ENCODE measurements around the gene CALML4.
"Not testable (repeated sequence)": the region's sequence is repeated elsewhere in the genome, so short reads cannot be mapped to it uniquely, and the experiment has no call there.

The CALML4 gene

GRCh38 chr15:68207176-68207935 is 2.2 kb upstream of the CALML4 start:
- no peak for DNase-seq

GRCh38 chr15:68206711-68207151 is 1.6 kb upstream of the CALML4 start:
- no peak for DNase-seq

DNA sequence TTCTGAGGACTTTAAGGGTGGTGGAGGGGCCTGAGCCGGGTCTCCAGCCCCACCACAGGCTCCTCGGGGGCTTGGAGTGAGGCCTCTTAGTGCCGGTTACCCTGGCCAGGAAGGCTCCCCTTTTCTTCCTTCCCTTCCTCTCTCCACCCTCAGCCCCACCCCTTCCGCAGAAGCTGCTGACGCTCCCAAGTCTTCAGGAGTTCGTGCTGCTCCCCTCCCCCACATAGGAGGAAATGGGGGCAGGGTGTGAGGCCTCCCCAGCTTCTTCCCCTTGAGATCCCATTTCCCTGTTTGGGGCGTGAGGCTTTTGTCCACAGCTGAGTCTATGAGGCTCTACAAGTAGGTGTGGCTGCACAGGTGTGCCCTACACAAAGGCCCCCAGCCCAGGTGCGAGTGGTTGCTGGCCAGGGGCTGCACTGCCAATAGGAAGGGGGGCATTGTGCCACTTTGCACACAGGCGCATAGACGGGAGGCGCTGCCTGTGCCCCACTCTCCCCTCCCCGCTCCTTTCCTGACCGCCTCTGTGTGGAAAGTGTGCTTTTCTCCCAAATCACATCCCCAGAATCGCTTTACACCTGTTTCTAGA is 915 bp upstream of the CALML4 start:
- no peak for DNase-seq

DNA sequence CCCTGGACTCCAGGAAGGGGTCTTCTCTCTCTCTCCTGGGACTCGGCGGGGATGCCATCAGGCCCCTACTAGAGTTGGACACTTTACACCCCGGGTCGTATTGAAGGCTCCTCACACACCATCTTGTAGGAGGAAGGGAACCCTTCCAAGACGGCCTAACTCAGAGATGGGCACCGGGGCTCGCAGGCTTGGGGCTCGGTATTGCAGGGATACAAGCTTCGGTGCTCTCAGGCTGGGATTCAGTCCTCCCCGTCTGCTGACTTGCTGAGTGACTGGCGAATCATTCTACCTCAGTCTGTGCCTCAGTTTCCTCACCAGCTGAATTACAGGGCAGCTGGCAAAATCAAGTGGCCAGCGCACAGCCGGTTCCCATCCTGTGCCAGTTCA is 419 bp upstream of the CALML4 start:
- DNase-seq = no peak

DNA sequence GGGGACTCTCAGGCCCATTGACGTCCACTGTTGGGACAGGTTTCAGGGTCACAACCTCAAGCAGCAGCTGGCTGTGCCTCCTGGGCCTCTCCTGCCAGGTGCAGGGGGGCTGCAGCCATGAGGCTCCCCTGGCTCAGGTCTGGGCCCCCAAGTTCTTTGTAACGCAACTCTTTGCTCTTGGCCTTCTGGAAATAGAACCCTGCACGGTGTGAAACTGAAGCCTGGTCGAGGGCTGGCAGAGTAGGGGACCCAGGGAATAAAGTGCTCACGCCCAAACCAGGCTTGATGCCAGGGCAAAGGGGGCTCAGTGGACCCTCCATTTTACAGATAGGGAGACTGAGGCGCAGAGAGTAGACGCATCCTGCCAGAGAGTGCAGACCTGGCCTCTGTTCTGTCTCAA is 771 bp downstream of the CALML4 start:
- no peak for DNase-seq

DNA sequence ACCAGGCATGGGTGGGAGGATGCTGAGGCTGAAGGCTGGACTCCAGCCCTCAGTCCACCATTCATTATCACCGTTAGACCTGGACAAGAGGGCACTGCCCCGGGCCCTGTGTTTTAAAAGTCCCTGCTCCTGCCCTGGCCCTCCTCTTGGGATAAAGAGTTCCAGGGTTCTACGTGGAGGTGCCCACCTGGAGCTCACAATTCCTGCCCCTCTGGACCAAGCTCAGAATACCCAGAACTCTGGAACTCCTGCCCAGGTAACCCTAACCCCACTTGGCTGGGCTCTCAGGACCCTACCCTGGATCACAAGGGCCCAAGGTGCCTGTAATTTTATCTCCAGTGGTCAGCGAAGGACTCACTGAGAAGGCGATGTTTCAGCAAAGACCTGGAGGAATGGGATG is 1.2 kb downstream of the CALML4 start:
- DNase-seq = no peak

GRCh38 chr15:68203486-68203885 is 1.6 kb downstream of the CALML4 start:
- no peak for DNase-seq

DNA sequence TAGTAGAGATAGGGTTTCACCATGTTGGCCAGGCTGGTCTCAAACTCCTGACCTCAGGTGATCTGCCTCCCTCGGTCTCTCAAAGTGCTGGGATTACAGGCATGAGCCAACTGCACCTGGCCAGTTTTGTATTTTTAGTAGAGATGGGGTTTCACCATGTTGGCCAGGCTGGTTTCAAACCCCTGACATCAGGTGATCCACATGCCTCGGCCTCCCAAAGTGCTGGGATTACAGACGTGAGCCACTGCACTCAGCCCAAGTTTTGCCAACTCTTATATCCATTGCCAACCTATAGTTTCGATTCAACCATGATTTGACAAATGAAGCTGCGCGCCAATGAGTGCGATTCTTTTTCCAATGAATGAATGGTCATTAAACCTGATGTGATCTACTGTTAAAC is 2.1 kb downstream of the CALML4 start:
- not testable (repeated sequence) for DNase-seq

GRCh38 chr15:68201879-68202261 is 3.3 kb downstream of the CALML4 start:
- DNase-seq = no peak

DNA sequence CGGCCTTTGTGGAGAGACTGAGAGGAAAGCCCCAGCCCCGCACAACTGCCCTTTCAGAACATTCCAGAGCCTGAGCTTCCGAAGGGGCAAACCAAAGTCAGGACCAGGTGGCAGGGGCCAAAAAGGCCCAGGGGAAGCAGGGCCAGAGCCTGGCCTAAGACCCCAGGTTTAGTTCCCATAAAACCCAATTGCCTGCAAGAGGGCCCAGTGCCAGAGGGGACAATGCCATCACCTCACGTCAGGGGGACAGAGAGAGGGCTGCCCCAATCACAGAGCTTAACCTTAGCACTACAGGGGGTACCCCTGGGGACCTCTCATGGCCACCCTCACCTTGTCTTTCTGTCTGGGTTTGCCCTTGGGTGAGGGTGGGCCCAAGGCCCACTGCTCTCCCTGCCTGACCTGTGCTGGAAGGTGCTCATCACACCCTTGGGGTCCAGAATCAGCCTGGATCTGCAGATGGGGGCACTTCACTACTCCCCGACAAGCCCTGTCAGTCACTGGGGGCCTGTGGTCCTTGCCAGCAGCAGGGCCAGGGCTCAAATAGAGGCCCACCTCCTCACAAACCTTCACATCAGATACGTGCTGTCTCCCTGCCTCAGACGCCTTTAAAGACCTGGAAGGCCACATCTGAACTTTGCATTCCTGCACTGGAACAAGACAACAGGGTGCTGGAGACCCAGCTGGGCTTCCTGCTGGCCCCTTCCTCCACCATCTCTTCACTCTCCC is 3.8 kb downstream of the CALML4 start:
- DNase-seq = no peak

DNA sequence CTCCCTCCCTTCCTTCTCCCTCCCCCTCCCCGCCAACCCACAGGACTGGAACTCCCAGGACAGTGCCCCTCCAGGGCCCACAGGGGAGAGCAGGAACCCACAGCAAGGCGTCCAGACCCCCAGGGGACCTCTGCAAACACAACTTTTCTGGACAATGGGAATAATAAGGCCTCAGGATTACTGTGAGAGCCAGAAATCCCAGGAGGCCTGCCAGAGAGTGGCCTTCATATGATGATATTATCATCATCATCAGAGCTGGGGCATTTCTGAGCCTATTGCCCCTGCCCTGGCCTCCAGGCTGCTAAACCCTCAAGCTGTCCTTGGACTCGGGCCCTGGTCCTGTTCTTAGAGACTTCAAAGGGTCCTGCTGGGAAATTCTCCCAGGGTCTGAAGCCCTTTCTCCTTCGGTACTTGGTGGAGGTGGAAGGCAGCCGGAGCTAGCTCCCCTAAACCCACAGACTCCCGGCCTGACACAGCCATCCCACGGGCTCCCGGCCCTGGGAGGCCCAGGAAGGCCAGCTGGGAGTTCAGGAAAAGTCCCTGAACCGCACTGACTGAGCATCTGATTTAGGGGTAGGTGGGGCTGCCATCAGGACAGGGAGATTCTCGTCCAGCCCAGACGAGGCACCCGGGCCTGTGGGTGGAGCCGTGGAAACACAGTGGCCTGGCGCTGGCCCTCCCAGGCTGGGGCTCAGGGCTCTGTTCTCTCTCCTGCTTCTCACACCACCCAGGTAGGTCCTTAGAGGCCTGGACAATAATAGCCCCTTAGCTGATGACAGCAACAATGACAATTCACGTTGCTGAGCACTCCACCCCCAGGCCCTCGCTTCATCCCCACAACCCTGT is 4.9 kb downstream of the CALML4 start:
- no peak for DNase-seq

DNA sequence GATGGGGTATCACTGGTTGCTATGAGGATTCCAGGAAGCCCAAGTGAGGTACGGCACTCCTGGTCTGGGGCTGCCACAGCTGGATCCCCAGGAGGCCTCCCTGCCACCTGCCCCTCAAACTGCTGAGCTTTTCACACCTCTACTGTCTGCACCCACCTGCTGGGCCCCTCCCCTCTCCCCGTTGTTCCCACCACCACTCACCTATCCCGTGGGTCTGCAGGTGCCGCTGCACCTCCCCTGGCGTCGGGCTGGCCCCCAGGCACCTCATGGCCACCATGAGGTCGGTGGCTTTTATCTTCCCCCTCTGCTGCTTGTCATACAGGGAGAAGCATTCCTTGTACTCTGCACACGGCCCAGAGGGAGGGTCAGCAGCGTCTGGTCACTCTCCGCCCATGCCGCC is 5.8 kb downstream of the CALML4 start:
- no peak for DNase-seq

DNA sequence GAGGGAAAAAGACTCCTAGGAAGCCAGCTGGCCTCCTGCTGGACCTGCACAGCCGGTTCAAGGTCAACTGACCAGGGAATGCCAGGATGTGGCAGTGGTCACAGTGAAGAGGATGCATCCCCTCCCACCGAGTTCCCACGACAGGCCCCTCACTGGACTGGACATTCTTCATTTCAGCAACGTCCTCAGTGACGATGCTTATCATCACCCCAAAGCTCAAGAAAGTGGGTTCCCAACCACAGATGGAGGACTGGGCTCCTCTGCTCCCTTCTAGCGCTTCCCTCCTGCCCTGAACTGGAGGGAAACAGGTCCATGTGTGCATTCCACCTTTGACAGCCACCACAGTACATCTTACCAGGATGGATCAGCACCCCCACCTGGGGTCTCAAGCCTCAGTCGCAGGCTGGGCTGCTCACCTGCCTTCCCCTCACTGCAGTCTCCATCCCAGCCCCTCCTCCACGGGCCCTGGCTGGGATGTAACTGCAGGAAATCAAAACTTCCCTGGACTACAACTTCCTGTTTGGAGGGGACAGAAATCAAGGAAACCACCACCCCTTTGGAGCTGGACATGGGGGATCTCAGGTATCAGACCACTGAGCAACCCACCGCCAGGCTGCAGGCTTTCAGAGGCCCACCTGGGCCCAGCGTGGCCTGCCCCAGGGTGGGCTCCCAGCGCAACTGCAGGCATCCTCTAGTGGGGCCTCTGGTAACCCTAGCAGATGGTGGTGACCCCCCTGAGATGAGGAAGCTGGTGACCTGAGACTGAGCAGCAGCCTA is 7.3 kb downstream of the CALML4 start:
- DNase-seq = no peak

DNA sequence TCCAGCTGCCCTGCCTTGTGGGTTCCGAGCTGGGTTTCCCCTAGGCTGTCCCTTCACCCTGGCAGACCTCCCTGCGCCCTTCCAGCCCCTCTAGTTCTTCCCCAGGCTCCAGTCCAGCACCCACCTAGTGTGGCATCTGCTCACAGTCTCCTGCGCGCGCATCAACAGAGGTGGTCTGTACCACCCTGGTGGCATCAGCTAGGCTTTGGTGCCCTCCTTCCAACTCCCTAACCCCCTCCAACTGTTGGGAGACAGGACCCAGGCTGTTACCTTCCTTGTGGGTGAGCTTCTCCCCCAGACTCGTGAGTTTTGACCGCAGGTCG is 8.0 kb downstream of the CALML4 start:
- DNase-seq = no peak

GRCh38 chr15:68196445-68197169 is 8.5 kb downstream of the CALML4 start:
- no peak for DNase-seq

GRCh38 chr15:68195336-68196112 is 9.6 kb downstream of the CALML4 start:
- no peak for DNase-seq

- no peak for DNase-seq
These were observed 12.2 kb downstream of the CALML4 start for GRCh38 chr15:68192804-68193486.

GRCh38 chr15:68192117-68192516 is 13.0 kb downstream of the CALML4 start:
- no peak for DNase-seq

GRCh38 chr15:68191555-68191954 is 13.6 kb downstream of the CALML4 start:
- DNase-seq = no peak

GRCh38 chr15:68190048-68190447 is 15.1 kb downstream of the CALML4 start:
- DNase-seq = no peak
